GM19035 (cell line): ENCODE results near the gene ANKRD55.

Source experiments
- ATAC-seq: cut with Tn5 transposase; IDR thresholded peaks from one replicate; pipeline ENCODE4 v1.9.1; 2021; ENCODE audit not compliant: unreplicated experiment

Gene ANKRD55

DNA sequence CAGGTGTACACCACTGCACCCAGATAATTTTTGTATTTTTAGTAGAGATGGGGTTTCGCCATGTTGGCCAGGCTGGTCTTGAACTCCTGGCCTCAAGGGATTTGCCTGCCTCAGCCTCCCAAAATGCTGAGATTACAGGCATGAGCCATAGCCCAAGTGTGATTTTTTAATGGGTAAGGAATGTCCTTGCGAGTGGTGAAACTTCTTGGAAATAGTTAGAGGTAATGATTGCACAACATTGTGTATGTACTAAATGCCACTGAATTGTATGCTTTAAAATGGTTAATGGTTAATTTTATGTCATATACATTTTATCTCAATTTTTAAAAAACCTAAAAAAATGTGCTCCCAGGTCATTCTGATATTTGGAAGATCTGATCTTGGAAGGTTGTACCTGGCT, 178.5 kb downstream of the ANKRD55 start:
- no peak for ATAC-seq

DNA sequence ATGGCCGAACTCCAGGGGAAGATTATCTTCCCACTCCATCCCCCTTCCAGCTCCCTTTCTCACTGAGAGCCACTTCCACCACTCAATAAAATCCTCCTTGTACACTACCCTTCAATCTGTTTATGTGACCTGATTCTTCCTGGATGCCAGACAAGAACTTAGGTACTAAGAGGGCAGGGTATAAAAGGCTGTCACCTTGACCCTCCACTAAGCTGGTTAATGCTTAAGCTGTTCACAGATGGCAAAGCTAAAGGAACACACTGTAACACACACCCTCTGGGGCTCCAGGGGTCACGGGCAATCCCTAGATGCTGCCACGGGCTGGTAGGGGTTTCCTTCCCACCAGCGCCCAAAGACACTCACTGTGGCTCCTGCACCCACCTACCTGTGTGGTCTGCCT, 179.8 kb downstream of the ANKRD55 start:
- no peak for ATAC-seq

- no peak for ATAC-seq
Measured at GRCh38 chr5:56052735-56053134, 180.4 kb downstream of the ANKRD55 start.

- ATAC-seq = peak; percentile 50
Measured at GRCh38 chr5:56050551-56051255, 182.4 kb downstream of the ANKRD55 start.
